ENCODE results near the gene RNF144A. TPM values are rescaled to one million over a fixed set of nuclear protein-coding genes. Genes with fewer than 3 reads are reported as not detected.

Gene RNF144A
- total RNA-seq, 2 donors from 2014 or later = 13.6 to 29.2 TPM

DNA sequence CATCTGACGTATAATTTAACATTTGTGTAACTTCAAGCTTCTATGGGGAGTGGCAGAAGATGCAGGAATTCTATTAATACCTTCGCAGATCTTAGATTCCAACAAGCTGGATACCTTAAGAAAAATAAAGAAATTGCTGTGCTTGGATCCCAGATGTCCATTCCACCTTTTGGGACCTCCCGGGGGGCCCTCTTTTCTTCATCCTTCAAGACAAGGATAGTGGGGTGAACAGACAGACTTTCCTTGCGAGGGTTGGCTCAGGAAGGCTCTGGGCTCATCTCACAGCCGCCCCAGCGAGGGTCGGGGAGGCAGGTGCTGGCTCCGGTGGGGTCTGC lies 509 bp upstream of the RNF144A start:
- H3K27me3 Mint-ChIP-seq = no peaks in the 10 kb centered on the region
- H3K4me3 Mint-ChIP-seq = peak overlapping the region; percentile 58
- peaks cover 7% of the 10 kb centered on the region for H3K36me3 Mint-ChIP-seq (ENCODE audit: low read depth)
- ATAC-seq (replicated peaks) = no peak
- peak overlapping the region; percentile 54 for H3K27ac Mint-ChIP-seq
- no peaks in the 10 kb centered on the region for H3K9me3 Mint-ChIP-seq
- peaks cover 42% of the 10 kb centered on the region for H3K4me1 Mint-ChIP-seq

DNA sequence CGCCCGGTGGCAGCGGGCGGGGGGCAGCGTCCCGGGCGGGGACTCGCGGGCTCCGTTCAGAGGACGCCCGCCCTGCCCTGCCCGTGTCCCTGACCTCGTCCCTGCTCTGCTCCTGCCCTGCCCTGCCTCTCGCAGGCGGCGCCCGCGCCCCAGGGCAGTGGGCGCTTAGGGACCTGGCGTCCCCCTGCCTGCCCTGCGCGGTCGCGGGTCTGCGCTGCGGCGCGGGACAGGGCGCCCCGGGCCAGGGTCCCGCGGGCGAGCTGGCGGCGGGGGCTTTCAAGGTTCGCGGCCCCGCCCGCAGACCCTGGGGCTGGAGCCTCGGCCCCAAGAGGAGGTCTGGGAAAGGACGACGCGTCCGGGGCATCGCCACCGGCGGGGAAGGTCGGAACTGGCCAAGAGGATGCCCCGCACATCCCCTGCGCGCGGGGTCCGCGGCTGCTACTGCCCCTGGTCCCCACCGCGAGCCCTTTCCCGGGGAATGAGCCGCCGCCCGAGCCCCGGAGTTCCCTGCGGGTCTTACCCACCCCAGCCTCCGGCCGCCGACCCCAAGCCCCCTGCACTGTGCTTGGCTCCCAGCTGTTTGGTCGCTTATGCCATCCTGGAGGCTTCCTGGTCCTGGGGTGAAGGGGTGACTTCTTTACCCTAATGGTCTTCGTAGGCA lies 679 bp downstream of the RNF144A start:
- peaks cover 39% of the 10 kb centered on the region for H3K4me1 Mint-ChIP-seq
- no peaks in the 10 kb centered on the region for H3K9me3 Mint-ChIP-seq
- no peaks in the 10 kb centered on the region for H3K27me3 Mint-ChIP-seq
- H3K4me3 Mint-ChIP-seq = peak overlapping the region; percentile 78
- peak; percentile 39 for ATAC-seq (replicated peaks)
- H3K36me3 Mint-ChIP-seq (ENCODE audit: low read depth) = peaks cover 7% of the 10 kb centered on the region
- H3K27ac Mint-ChIP-seq = peak overlapping the region; percentile 43

DNA sequence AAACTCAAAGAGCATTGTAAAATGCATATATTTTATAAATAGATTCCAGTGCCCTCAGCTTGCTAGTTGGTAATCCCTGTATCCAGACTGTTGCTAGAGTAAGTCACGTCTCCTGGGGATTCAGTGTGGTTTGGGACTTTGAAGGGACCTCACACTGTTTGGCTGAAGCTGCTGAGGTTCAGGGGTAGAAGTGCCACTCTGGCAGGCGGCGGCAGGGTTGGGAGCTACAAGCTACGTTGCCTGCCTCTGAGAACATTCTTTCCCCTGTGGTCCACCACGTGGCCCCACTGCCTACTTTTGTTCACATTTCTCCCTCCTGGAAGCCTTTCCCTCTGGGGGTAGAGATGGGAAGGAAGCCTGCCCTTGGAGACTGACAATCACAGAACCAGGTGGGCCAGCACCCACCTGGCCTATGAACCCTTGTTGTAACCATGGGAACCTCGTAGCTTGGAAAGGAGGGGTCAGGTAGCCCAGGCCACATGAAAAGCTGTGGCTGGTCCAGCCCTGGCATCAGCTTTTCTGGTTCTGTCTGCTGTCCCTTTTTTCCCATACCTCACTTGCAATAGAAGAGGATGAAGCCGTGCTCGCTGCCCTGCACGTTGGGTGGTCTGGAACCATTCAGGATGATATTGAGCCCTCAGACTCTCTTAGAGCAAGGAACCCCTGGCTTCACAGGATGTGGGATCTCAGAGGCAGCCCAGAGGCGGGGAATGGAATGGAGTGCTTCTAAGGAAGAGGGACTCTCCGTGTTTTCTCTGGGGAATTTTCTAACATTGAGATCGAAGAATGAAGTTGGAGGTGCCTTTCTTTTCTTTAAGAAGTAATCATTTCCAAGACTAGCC lies 2.9 kb downstream of the RNF144A start:
- peak overlapping the region; percentile 78 for H3K4me3 Mint-ChIP-seq
- H3K4me1 Mint-ChIP-seq = peaks cover 31% of the 10 kb centered on the region
- no peaks in the 10 kb centered on the region for H3K27me3 Mint-ChIP-seq
- no peaks in the 10 kb centered on the region for H3K9me3 Mint-ChIP-seq
- H3K36me3 Mint-ChIP-seq (ENCODE audit: low read depth) = peaks cover 14% of the 10 kb centered on the region
- ATAC-seq (replicated peaks) = no peak
- no peak overlapping the region for H3K27ac Mint-ChIP-seq

DNA sequence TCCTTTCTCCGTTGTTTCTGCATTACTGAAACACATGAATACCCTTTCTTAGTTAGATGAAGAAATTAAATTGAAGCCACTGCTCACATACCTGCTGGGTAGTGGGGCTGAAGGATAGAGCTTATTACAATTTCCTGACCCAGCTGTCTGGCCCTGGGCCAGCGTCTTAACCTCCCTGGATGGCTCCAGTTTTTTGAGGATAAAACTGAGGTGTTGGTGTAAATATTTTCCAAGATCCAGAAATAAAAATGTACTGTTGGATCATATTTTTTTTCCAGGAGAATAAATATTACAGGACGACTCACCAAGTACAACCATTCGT lies 3.5 kb downstream of the RNF144A start:
- Mint-ChIP-seq H3K27ac (no peak overlapping the region), H3K27me3 (no peaks in the 10 kb centered on the region), H3K4me1 (peaks cover 33% of the 10 kb centered on the region), H3K4me3 (no peak overlapping the region), H3K36me3 (ENCODE audit: low read depth) (peaks cover 14% of the 10 kb centered on the region), H3K9me3 (no peaks in the 10 kb centered on the region)
- no peak for ATAC-seq (replicated peaks)

DNA sequence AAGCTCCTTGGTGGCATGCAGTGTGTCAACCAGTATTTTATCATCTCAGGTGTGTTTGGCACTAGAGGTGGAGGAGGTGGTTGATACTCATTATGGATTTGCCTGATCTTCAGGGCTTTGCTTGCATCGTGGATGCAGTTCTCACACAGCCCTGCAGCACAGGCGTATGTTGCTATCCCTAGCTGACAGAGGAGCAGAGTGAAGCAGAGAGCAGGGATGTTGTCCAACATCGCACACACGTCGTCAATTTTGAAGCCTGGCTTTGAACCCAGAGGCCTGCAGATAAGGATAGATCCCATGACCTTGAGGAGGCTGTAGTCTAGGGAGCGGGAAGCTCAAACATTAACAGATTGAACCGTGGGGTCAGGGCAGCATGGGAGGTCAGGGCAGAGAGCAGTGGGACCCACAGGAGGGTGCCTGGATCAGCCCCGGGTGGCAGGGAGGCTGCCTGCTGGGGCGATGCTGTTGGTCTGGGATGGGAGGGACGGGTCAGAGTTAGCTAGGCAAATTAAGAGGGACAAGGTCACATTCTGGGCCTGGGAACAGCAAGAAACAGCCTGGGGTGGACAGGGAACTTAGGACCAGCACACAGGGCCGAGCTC lies 4.2 kb downstream of the RNF144A start:
- no peak for ATAC-seq (replicated peaks)
- H3K27me3 Mint-ChIP-seq = no peaks in the 10 kb centered on the region
- H3K4me1 Mint-ChIP-seq = peaks cover 34% of the 10 kb centered on the region
- no peak overlapping the region for H3K27ac Mint-ChIP-seq
- H3K36me3 Mint-ChIP-seq (ENCODE audit: low read depth) = peaks cover 14% of the 10 kb centered on the region
- H3K4me3 Mint-ChIP-seq = no peak overlapping the region
- no peaks in the 10 kb centered on the region for H3K9me3 Mint-ChIP-seq

DNA sequence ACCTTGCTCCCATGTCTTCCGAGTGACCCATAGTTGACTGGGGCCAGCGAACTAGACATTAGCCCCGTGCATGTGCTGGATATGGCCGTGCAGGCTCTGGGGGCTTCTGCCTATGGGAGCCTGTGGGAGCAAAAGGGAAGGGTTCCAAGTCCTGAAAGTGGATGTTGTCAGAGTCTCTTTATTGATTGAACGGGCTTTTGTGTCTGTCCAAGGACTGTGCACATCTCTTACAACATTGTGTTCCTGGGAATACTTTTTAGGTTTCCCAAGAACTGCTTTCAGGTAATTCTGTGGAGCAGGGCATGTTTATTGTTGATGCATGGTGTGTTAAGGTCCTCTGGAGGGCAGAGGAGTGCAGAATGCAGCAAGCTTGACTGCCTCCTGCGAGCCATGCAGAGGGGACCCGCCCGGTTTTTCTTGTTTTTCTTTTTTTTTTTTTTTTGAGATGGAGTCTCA lies 5.0 kb downstream of the RNF144A start:
- H3K36me3 Mint-ChIP-seq (ENCODE audit: low read depth) = peaks cover 14% of the 10 kb centered on the region
- no peak for ATAC-seq (replicated peaks)

DNA sequence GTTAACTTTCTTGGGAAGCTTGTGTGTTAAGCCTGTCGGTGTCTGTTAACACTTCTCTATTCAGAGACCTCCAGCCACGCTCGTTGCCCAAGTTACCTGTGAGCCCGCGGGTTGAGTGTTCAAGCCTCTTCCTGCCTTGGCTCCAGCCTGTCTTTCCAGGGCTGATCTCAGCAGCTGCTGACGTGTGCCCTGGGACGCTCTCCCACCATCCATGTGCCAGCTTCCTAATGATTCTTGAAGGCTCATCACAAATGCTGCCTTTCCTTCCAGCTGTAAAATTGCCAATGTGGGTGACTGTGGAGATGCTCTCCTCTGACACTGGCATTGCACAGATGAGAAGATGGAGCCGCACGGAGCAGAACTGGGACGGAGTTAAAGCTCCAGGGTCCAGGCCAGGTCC lies 6.1 kb downstream of the RNF144A start:
- H3K4me1 Mint-ChIP-seq = peaks cover 38% of the 10 kb centered on the region
- no peak for ATAC-seq (replicated peaks)
- H3K9me3 Mint-ChIP-seq = no peaks in the 10 kb centered on the region
- H3K27me3 Mint-ChIP-seq = no peaks in the 10 kb centered on the region
- no peak overlapping the region for H3K4me3 Mint-ChIP-seq
- no peak overlapping the region for H3K27ac Mint-ChIP-seq
- H3K36me3 Mint-ChIP-seq (ENCODE audit: low read depth) = peaks cover 19% of the 10 kb centered on the region

More for the DNA sequence above, 5.0 kb downstream of the RNF144A start:
- H3K9me3 Mint-ChIP-seq = no peaks in the 10 kb centered on the region
- peaks cover 34% of the 10 kb centered on the region for H3K4me1 Mint-ChIP-seq
- no peak overlapping the region for H3K4me3 Mint-ChIP-seq
- H3K27ac Mint-ChIP-seq = no peak overlapping the region
- H3K27me3 Mint-ChIP-seq = no peaks in the 10 kb centered on the region

DNA sequence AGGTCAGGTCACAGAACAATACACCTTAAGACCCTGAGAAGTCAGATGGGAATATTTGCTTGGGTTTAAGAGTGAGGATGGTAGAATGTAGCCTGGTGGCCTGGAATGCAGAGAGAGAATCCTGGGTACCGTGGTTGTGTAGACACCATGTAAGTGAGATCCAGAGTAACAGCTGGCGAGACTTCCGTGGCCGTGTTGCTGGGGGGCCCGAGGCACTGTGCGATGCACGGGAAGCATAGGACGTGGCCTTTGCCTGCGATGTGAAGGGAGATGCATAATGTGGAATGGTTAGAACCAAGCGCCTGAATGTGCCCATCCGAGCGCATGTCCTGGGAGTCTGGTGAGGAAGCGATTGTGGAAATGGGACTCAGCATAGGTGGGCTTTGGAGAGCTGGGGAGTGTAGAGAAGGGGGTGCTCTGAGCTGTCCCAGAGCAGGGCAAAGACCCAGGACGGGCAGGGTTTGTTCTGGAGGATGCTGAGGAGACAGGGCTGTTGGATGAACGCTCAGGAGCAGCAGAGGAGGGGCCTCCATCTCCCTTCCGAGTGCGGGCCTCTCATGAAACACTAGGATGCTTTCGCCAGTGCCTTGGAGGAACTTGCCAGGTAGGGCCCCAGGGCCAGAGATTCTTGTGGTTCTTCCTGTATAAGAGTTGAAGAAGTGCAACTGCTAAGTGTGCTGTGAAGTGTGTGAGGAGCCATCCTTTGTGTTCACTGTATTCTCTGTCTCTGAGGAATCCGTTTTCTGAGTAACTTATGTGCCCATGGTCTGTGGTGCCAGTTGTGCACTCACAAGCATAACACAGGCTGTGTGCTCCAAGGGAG lies 7.1 kb downstream of the RNF144A start:
- H3K27me3 Mint-ChIP-seq = no peaks in the 10 kb centered on the region
- no peak for ATAC-seq (replicated peaks)
- no peaks in the 10 kb centered on the region for H3K9me3 Mint-ChIP-seq
- H3K4me3 Mint-ChIP-seq = no peak overlapping the region
- H3K36me3 Mint-ChIP-seq (ENCODE audit: low read depth) = peaks cover 18% of the 10 kb centered on the region
- H3K27ac Mint-ChIP-seq = no peak overlapping the region
- peaks cover 41% of the 10 kb centered on the region for H3K4me1 Mint-ChIP-seq

DNA sequence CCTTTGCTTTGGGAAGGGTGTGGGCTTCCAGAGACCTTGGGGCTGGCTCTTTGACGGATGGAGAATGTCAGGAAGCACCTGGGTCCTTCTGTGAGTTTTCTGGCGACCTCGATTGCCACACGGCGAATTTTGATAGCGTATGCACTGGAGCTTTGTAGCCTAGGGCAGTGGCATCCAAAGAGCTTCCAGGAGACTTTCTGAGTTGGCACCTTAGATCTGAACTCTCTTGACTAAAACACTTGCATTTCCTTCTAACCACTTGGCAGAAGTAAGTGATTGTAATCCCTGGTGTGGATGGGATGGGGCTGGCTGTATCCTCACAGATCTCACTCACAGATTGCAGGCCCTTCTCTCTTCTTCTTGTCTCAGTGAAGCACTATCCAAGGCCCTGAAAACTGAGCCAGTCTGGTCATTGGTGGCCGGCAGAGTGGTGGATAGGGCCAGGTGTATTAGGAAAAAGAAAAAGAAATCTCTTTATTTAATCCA lies 7.8 kb downstream of the RNF144A start:
- H3K27me3 Mint-ChIP-seq = no peaks in the 10 kb centered on the region
- peaks cover 46% of the 10 kb centered on the region for H3K4me1 Mint-ChIP-seq
- H3K27ac Mint-ChIP-seq = no peak overlapping the region
- no peak overlapping the region for H3K4me3 Mint-ChIP-seq
- H3K9me3 Mint-ChIP-seq = no peaks in the 10 kb centered on the region
- ATAC-seq (replicated peaks) = no peak
- H3K36me3 Mint-ChIP-seq (ENCODE audit: low read depth) = peaks cover 18% of the 10 kb centered on the region

DNA sequence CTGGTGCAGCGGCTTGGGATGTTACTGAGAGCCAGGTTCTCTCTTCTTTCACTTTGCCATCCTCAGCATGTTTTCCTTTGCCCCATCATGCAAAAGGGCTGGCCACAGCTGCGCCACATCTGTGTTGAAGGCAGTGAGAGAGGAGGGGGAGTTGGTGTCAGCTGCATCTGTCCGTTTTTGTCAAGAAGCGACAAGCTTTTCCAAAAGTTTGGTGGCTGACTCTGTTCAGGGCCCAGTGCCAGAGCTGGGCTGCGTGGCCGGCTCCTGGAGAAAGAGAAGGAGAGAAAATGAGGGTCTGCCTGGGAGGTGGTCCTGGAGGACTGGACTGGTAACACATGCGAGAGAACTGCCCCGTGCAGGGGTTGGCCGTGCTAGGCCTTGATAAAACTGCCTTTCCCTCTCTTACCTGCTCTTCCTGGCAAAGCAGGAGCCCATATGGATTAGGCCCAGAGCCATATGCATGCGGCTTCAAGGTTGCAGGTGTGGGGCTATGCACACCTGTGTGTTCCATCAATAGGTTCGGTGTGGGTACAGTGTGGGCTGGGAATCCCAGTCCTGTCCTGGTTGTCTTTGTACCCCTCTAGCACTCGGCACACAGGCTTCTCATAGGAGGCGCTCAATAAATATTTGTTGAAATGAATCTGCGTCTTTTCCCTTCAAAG lies 9.0 kb downstream of the RNF144A start:
- H3K36me3 Mint-ChIP-seq (ENCODE audit: low read depth) = peaks cover 18% of the 10 kb centered on the region
- H3K4me1 Mint-ChIP-seq = peaks cover 45% of the 10 kb centered on the region
- no peak overlapping the region for H3K27ac Mint-ChIP-seq
- H3K4me3 Mint-ChIP-seq = no peak overlapping the region
- H3K9me3 Mint-ChIP-seq = no peaks in the 10 kb centered on the region
- ATAC-seq (replicated peaks) = no peak
- H3K27me3 Mint-ChIP-seq = no peaks in the 10 kb centered on the region

DNA sequence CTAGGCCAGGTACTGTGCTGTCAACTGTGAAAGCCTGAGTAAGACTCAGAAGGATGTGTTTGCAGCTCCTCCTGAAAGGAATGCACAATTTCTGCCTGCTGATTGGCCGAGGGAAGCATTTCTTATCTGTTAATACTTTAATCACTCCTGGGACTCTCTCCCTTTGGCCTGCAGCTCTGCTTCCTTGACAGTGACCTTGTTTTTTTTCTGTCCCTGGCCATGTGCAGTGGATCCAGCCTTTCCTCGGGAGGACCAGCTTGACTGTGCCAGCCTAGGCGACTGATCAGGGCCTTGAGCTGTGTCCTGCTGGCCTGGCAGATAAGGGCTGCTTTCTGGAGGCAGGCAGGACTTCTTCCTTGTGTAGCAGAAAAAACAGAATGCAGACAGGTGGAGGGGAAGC lies 10.0 kb downstream of the RNF144A start:
- Mint-ChIP-seq H3K36me3 (ENCODE audit: low read depth) (peaks cover 18% of the 10 kb centered on the region), H3K27ac (no peak overlapping the region), H3K4me1 (peaks cover 41% of the 10 kb centered on the region), H3K9me3 (no peaks in the 10 kb centered on the region), H3K27me3 (no peaks in the 10 kb centered on the region), H3K4me3 (no peak overlapping the region)
- no peak for ATAC-seq (replicated peaks)

DNA sequence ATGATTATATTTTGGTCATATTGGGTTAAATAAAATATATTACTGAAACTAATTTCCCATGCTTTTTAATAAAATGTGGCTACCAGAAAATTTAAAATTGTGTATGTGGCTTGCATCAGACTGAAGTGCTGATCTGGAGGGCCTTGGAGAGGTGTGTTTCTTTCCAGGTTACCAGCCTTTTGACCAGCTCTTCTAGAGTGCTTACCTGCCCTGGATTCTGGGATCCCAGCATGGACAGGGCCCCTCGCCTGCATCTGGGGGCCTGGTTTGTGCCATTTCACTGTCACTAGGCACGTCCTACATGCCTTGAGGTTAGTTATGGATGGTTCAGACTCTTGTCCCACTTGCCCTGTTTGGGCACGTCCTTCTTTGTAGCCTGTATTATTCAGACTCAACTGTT lies 10.5 kb downstream of the RNF144A start:
- ATAC-seq (replicated peaks) = no peak
- Mint-ChIP-seq H3K36me3 (ENCODE audit: low read depth) (peaks cover 18% of the 10 kb centered on the region), H3K27me3 (no peaks in the 10 kb centered on the region), H3K27ac (no peak overlapping the region), H3K4me1 (peaks cover 42% of the 10 kb centered on the region), H3K9me3 (no peaks in the 10 kb centered on the region), H3K4me3 (no peak overlapping the region)

DNA sequence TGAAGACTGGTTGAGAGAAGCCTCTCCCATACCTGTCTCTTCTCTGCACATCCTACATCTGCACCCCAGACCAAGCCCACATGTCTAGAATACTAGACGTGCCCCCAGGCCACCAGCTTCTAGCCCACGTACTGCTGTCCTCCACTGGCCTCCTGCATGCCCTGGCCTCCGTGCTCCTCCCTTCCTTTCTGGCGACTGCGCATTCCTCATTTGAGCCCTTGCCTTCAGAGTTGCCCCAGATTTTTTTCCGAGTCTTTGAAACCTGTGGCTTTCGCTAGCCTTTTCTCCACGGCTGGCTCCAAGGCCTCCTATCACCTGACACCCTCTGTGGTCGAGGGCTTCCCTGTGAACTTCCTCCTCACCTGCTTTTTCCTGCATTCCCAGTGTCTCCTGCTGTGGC lies 11.2 kb downstream of the RNF144A start:
- H3K9me3 Mint-ChIP-seq = no peaks in the 10 kb centered on the region
- peaks cover 13% of the 10 kb centered on the region for H3K36me3 Mint-ChIP-seq (ENCODE audit: low read depth)
- H3K27me3 Mint-ChIP-seq = no peaks in the 10 kb centered on the region
- no peak overlapping the region for H3K27ac Mint-ChIP-seq
- H3K4me1 Mint-ChIP-seq = peaks cover 43% of the 10 kb centered on the region
- H3K4me3 Mint-ChIP-seq = peak overlapping the region; percentile 25
- no peak for ATAC-seq (replicated peaks)
